ENCODE data around the gene TKTL2. TPM values are rescaled to one million over a fixed set of nuclear protein-coding genes. Genes with fewer than 3 reads are reported as not detected.

The TKTL2 gene
- total and polyA plus RNA-seq, 2 experiments from 2014 or later: 0.07 TPM; not detected in 1

DNA sequence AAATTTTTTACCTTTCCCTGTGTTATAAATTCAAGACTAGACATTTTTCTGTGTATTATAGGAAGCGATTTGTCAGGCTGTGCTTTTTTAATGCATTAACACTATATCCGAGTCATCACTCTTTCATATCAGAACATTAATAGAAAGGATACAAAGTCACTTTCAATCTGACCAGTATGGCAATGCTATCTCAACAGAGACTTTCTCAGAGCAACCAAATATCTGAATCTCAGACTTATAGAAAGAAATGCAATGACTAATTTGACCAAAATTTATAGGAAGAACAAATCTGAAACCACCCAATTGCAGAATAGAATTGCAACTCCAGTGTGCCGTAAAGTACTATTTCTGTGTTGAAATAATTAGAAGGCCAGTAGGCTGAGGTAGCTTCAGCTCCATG is 473 bp upstream of the TKTL2 start:
- Mint-ChIP-seq H3K4me1 (no peaks in the 10 kb centered on the region), H3K27me3 (ENCODE audit: insufficient read depth, low read depth, poor library complexity) (no peaks in the 10 kb centered on the region), H3K27ac (no peak overlapping the region), H3K4me3 (no peak overlapping the region), H3K36me3 (ENCODE audit: low read depth) (no peaks in the 10 kb centered on the region), H3K9me3 (no peaks in the 10 kb centered on the region)
- no peak for TF ChIP-seq NANOG (IDR thresholded peaks at IDR 0.05; ENCODE audit: borderline replicate concordance)
- TF ChIP-seq, protein P1, sequence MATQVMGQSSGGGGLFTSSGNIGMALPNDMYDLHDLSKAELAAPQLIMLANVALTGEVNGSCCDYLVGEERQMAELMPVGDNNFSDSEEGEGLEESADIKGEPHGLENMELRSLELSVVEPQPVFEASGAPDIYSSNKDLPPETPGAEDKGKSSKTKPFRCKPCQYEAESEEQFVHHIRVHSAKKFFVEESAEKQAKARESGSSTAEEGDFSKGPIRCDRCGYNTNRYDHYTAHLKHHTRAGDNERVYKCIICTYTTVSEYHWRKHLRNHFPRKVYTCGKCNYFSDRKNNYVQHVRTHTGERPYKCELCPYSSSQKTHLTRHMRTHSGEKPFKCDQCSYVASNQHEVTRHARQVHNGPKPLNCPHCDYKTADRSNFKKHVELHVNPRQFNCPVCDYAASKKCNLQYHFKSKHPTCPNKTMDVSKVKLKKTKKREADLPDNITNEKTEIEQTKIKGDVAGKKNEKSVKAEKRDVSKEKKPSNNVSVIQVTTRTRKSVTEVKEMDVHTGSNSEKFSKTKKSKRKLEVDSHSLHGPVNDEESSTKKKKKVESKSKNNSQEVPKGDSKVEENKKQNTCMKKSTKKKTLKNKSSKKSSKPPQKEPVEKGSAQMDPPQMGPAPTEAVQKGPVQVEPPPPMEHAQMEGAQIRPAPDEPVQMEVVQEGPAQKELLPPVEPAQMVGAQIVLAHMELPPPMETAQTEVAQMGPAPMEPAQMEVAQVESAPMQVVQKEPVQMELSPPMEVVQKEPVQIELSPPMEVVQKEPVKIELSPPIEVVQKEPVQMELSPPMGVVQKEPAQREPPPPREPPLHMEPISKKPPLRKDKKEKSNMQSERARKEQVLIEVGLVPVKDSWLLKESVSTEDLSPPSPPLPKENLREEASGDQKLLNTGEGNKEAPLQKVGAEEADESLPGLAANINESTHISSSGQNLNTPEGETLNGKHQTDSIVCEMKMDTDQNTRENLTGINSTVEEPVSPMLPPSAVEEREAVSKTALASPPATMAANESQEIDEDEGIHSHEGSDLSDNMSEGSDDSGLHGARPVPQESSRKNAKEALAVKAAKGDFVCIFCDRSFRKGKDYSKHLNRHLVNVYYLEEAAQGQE (IDR thresholded peaks at IDR 0.05; ENCODE audit: unreplicated experiment): no peak
- TF ChIP-seq, protein P2, sequence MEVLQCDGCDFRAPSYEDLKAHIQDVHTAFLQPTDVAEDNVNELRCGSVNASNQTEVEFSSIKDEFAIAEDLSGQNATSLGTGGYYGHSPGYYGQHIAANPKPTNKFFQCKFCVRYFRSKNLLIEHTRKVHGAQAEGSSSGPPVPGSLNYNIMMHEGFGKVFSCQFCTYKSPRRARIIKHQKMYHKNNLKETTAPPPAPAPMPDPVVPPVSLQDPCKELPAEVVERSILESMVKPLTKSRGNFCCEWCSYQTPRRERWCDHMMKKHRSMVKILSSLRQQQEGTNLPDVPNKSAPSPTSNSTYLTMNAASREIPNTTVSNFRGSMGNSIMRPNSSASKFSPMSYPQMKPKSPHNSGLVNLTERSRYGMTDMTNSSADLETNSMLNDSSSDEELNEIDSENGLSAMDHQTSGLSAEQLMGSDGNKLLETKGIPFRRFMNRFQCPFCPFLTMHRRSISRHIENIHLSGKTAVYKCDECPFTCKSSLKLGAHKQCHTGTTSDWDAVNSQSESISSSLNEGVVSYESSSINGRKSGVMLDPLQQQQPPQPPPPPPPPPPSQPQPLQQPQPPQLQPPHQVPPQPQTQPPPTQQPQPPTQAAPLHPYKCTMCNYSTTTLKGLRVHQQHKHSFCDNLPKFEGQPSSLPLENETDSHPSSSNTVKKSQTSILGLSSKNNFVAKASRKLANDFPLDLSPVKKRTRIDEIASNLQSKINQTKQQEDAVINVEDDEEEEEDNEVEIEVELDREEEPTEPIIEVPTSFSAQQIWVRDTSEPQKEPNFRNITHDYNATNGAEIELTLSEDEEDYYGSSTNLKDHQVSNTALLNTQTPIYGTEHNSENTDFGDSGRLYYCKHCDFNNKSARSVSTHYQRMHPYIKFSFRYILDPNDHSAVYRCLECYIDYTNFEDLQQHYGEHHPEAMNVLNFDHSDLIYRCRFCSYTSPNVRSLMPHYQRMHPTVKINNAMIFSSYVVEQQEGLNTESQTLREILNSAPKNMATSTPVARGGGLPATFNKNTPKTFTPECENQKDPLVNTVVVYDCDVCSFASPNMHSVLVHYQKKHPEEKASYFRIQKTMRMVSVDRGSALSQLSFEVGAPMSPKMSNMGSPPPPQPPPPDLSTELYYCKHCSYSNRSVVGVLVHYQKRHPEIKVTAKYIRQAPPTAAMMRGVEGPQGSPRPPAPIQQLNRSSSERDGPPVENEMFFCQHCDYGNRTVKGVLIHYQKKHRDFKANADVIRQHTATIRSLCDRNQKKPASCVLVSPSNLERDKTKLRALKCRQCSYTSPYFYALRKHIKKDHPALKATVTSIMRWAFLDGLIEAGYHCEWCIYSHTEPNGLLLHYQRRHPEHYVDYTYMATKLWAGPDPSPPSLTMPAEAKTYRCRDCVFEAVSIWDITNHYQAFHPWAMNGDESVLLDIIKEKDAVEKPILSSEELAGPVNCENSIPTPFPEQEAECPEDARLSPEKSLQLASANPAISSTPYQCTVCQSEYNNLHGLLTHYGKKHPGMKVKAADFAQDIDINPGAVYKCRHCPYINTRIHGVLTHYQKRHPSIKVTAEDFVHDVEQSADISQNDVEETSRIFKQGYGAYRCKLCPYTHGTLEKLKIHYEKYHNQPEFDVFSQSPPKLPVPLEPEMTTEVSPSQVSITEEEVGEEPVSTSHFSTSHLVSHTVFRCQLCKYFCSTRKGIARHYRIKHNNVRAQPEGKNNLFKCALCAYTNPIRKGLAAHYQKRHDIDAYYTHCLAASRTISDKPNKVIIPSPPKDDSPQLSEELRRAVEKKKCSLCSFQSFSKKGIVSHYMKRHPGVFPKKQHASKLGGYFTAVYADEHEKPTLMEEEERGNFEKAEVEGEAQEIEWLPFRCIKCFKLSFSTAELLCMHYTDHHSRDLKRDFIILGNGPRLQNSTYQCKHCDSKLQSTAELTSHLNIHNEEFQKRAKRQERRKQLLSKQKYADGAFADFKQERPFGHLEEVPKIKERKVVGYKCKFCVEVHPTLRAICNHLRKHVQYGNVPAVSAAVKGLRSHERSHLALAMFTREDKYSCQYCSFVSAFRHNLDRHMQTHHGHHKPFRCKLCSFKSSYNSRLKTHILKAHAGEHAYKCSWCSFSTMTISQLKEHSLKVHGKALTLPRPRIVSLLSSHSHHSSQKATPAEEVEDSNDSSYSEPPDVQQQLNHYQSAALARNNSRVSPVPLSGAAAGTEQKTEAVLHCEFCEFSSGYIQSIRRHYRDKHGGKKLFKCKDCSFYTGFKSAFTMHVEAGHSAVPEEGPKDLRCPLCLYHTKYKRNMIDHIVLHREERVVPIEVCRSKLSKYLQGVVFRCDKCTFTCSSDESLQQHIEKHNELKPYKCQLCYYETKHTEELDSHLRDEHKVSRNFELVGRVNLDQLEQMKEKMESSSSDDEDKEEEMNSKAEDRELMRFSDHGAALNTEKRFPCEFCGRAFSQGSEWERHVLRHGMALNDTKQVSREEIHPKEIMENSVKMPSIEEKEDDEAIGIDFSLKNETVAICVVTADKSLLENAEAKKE (CRISPR knock-in tag; IDR thresholded peaks at IDR 0.05): no peak
- TF ChIP-seq, protein P3, sequence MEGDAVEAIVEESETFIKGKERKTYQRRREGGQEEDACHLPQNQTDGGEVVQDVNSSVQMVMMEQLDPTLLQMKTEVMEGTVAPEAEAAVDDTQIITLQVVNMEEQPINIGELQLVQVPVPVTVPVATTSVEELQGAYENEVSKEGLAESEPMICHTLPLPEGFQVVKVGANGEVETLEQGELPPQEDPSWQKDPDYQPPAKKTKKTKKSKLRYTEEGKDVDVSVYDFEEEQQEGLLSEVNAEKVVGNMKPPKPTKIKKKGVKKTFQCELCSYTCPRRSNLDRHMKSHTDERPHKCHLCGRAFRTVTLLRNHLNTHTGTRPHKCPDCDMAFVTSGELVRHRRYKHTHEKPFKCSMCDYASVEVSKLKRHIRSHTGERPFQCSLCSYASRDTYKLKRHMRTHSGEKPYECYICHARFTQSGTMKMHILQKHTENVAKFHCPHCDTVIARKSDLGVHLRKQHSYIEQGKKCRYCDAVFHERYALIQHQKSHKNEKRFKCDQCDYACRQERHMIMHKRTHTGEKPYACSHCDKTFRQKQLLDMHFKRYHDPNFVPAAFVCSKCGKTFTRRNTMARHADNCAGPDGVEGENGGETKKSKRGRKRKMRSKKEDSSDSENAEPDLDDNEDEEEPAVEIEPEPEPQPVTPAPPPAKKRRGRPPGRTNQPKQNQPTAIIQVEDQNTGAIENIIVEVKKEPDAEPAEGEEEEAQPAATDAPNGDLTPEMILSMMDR (conservative IDR thresholded peaks at IDR 0.05; ENCODE audit: low read depth in 2 of 2): no peak
- Histone ChIP-seq H2AFZ (0 out of 2 replicates have a peak overlapping the region, but pooled peaks have one; percentile 56), H3K27me3 (ENCODE audit: insufficient read depth) (no peaks in the 10 kb centered on the region), H3K4me3 (no peak overlapping the region), H3F3A (replicated peaks; ENCODE audit: low read depth) (no peaks in the 10 kb centered on the region), H3K4me1 (ENCODE audit: insufficient read depth) (no peaks in the 10 kb centered on the region), H3K9me2 (ENCODE audit: insufficient read depth) (no peaks in the 10 kb centered on the region), H3K79me2 (replicated peaks; ENCODE audit: insufficient read depth) (no peaks in the 10 kb centered on the region), H3K27ac (ENCODE audit: low read depth) (no peak overlapping the region), H3K36me3 (ENCODE audit: insufficient read depth) (no peaks in the 10 kb centered on the region), H3K4me2 (no peak overlapping the region), H4K20me1 (replicated peaks; ENCODE audit: insufficient read depth) (no peaks in the 10 kb centered on the region)
- DNase-seq (ENCODE audit: low spot score): no peak
- no peak for ATAC-seq
